22Rv1 (cell line): ENCODE data around the gene EXD3.

ENCODE experiments used
- H3K27ac ChIP-seq: fragments of 450-650 bp; 2 replicates; pipeline ENCODE4 v1.5.1; 2017
- CTCF ChIP-seq: fragments of 450-650 bp; IDR thresholded peaks from 2 replicates; pipeline ENCODE4 v1.5.1; 2017; ENCODE audit warnings: mild to moderate bottlenecking
- ZFX ChIP-seq: fragments of 450-650 bp; IDR thresholded peaks from 2 replicates; pipeline ENCODE4 v1.6.1; 2017; ENCODE audit warnings: antibody characterized with exemption, borderline replicate concordance

EXD3 gene

GRCh38 chr9:137293482-137294090 is 129.4 kb downstream of the EXD3 start:
- H3K27ac ChIP-seq: peak overlapping the region; percentile 59
- no peak for TF ChIP-seq CTCF
- no peak for TF ChIP-seq ZFX

GRCh38 chr9:137293094-137293481 is 129.9 kb downstream of the EXD3 start:
- H3K27ac ChIP-seq: no peak overlapping the region
- TF ChIP-seq CTCF (no peak), ZFX (no peak)

- TF ChIP-seq CTCF (peak; percentile 82), ZFX (no peak)
- H3K27ac ChIP-seq: no peak overlapping the region
Measured at GRCh38 chr9:137286975-137287383, 136.0 kb downstream of the EXD3 start.

- TF ChIP-seq ZFX (no peak), CTCF (no peak)
- H3K27ac ChIP-seq: 0 out of 2 replicates have a peak overlapping the region, but pooled peaks have one; percentile 4
Measured at GRCh38 chr9:137281345-137282116, 141.4 kb downstream of the EXD3 start.

GRCh38 chr9:137280474-137281344 is 142.3 kb downstream of the EXD3 start:
- TF ChIP-seq ZFX (no peak), CTCF (peak; percentile 74)

GRCh38 chr9:137279741-137280473 is 143.1 kb downstream of the EXD3 start:
- no peak overlapping the region for H3K27ac ChIP-seq
- TF ChIP-seq CTCF (no peak), ZFX (no peak)

More at GRCh38 chr9:137280474-137281344, 142.3 kb downstream of the EXD3 start:
- H3K27ac ChIP-seq: no peak overlapping the region
